Right cardiac atrium (tissue), 5 donors: ENCODE data around the gene TINCR. TPM values are rescaled to one million over a fixed set of nuclear protein-coding genes. Genes with fewer than 3 reads are reported as not detected.

Experiments used
- ATAC-seq, 2 donors: fragments of 200-7000 bp; cut with Tn5 transposase; one replicate each; pipeline versions ENCODE4 v1.8.0 to v1.9.1; 2020; ENCODE audit warnings: moderate library complexity in 2 of 2, mild to moderate bottlenecking in 1 of 2
- DNase-seq, 3 donors: peaks; one replicate each; pipeline ENCODE4 v3.0.0-alpha.2; 2020
- H3K27ac ChIP-seq: one replicate; pipeline ENCODE4 v1.5.1; 2013; ENCODE audit warnings: mild to moderate bottlenecking, low read length, control low read depth, moderate library complexity
- H3K27me3 ChIP-seq: one replicate; pipeline ENCODE4 v1.6.1; 2013; ENCODE audit not compliant: control insufficient read depth, insufficient read depth
- H3K4me1 ChIP-seq: one replicate; pipeline ENCODE4 v1.6.1; 2013; ENCODE audit warnings: low read length; ENCODE audit not compliant: control insufficient read depth, insufficient read depth
- H3K4me3 ChIP-seq: one replicate; pipeline ENCODE4 v1.5.1; 2013; ENCODE audit warnings: low read length, control low read depth
- H3K9me3 ChIP-seq: one replicate; pipeline ENCODE4 v1.6.1; 2013; ENCODE audit warnings: low read length; ENCODE audit not compliant: control insufficient read depth
- WGBS: extraction: QIAGEN DNeasy Blood & Tissue Kit; methylation state at CpG from one replicate; pipeline ENCODE4 v1.1.7; 2013; 5-methylcytosine and 5-hydroxymethylcytosine counted together
- intact Hi-C, 4 donors: fragments of 100-400 bp; cut with DNase I; formaldehyde crosslinking; loops; one replicate each; pipeline versions ENCODE4 v1.11.0 to v1.14.0; 2022 to 2023
- polyA plus RNA-seq: library from polyadenylated mRNA; stranded (reverse); fragments of 200-250 nt; gene quantifications from one replicate; pipeline ENCODE4 v1.2.3, GENCODE V29; 2013
- total RNA-seq, 4 donors: library from RNA; stranded (reverse); fragmentation: NEBNext Ultra II Directional; extraction: Animal tissue kit (Norgen Biotek cat#: 25700); gene quantifications; one replicate each; pipeline ENCODE4 v1.2.1, GENCODE V29; 2021
- donor health status: healthy with polysubstance abuse.
- donor health status: DM: no; HTN: yes; CAD: no.
- donor health status: DM: no; HTN: no; CAD: no.
- donor health status: DM: no; HTN: yes; CAD: no; lungs with severe emphysema.
- donor health status: DM: yes; HTN: yes; CAD: no.

TINCR gene
- total and polyA plus RNA-seq, 5 donors = 0.06 to 0.34 (median 0.10) TPM; not detected in 1

- 73% methylated on average over 14 of the region's 14 CpGs for WGBS
- Histone ChIP-seq H3K27ac (no peak overlapping the region), H3K4me1 (no peaks in the 10 kb centered on the region), H3K9me3 (no peaks in the 10 kb centered on the region), H3K4me3 (no peak overlapping the region), H3K27me3 (no peaks in the 10 kb centered on the region)
- intact Hi-C loops = no loop called here
- no peak for ATAC-seq
- DNase-seq = peak in 1 of 3 donors; percentile 23
Measured at GRCh38 chr19:5572556-5573286, 5.0 kb upstream of the TINCR start.

- no peaks in the 10 kb centered on the region for H3K27me3 ChIP-seq
- ATAC-seq = no peak
- no peaks in the 10 kb centered on the region for H3K9me3 ChIP-seq
- H3K4me3 ChIP-seq = no peak overlapping the region
- 97% methylated on average over 3 of the region's 3 CpGs for WGBS
- no peak for DNase-seq
- intact Hi-C loops = no loop called here
- no peak overlapping the region for H3K27ac ChIP-seq
- no peaks in the 10 kb centered on the region for H3K4me1 ChIP-seq
Measured at GRCh38 chr19:5571777-5572176, 4.0 kb upstream of the TINCR start.

GRCh38 chr19:5567970-5568407 lies 236 bp upstream of the TINCR start:
- intact Hi-C loops = no loop called here
- Histone ChIP-seq H3K27me3 (no peaks in the 10 kb centered on the region), H3K4me1 (no peaks in the 10 kb centered on the region), H3K27ac (no peak overlapping the region), H3K9me3 (no peaks in the 10 kb centered on the region), H3K4me3 (peak overlapping the region; percentile 36)
- 18% methylated on average over 40 of the region's 40 CpGs for WGBS
- peak in 1 of 2 donors; percentile 41 for ATAC-seq
- DNase-seq = peak in 1 of 3 donors; percentile 42

- WGBS = 76% methylated on average over 7 of the region's 7 CpGs
- Histone ChIP-seq H3K9me3 (no peaks in the 10 kb centered on the region), H3K4me1 (no peaks in the 10 kb centered on the region), H3K27me3 (no peaks in the 10 kb centered on the region), H3K4me3 (no peak overlapping the region), H3K27ac (no peak overlapping the region)
- DNase-seq (no peak), ATAC-seq (no peak)
- intact Hi-C loops = no loop called here
Measured at GRCh38 chr19:5564930-5565329, 2.8 kb downstream of the TINCR start.

- ATAC-seq (no peak), DNase-seq (no peak)
- Histone ChIP-seq H3K4me1 (no peaks in the 10 kb centered on the region), H3K27me3 (no peaks in the 10 kb centered on the region), H3K4me3 (no peak overlapping the region), H3K9me3 (no peaks in the 10 kb centered on the region), H3K27ac (no peak overlapping the region)
- intact Hi-C loops = no loop called here
- WGBS = 33% methylated on average over 14 of the region's 14 CpGs
Measured at GRCh38 chr19:5563935-5564612, 3.7 kb downstream of the TINCR start.

- intact Hi-C loops = no loop called here
- WGBS = 43% methylated on average over 8 of the region's 8 CpGs
Measured at GRCh38 chr19:5563008-5563431, 4.7 kb downstream of the TINCR start.

GRCh38 chr19:5562280-5562679 lies 5.5 kb downstream of the TINCR start:
- no peak for ATAC-seq

More at GRCh38 chr19:5563008-5563431, 4.7 kb downstream of the TINCR start:
- Histone ChIP-seq H3K4me1 (no peaks in the 10 kb centered on the region), H3K9me3 (no peaks in the 10 kb centered on the region), H3K27ac (no peak overlapping the region), H3K4me3 (no peak overlapping the region), H3K27me3 (no peaks in the 10 kb centered on the region)
- ATAC-seq (no peak), DNase-seq (peak in 1 of 3 donors; percentile 30)

GRCh38 chr19:5561559-5561958 lies 6.2 kb downstream of the TINCR start:
- no peaks in the 10 kb centered on the region for H3K27me3 ChIP-seq
- 74% methylated on average over 6 of the region's 6 CpGs for WGBS
- ATAC-seq = no peak
- H3K4me1 ChIP-seq = no peaks in the 10 kb centered on the region
- H3K27ac ChIP-seq = no peak overlapping the region
- no peak overlapping the region for H3K4me3 ChIP-seq
- H3K9me3 ChIP-seq = no peaks in the 10 kb centered on the region
- no peak for DNase-seq
- intact Hi-C loops = no loop called here

More at GRCh38 chr19:5562280-5562679, 5.5 kb downstream of the TINCR start:
- Histone ChIP-seq H3K4me1 (no peaks in the 10 kb centered on the region), H3K4me3 (no peak overlapping the region), H3K27me3 (no peaks in the 10 kb centered on the region), H3K27ac (no peak overlapping the region), H3K9me3 (no peaks in the 10 kb centered on the region)
- 86% methylated on average over 7 of the region's 7 CpGs for WGBS
- intact Hi-C loops = no loop called here
- peak in 1 of 3 donors; percentile 1 for DNase-seq

- 54% methylated on average over 19 of the region's 19 CpGs for WGBS
- ATAC-seq = peak in 1 of 2 donors; percentile 26
- no peak overlapping the region for H3K4me3 ChIP-seq
- H3K27me3 ChIP-seq = no peaks in the 10 kb centered on the region
- no peak overlapping the region for H3K27ac ChIP-seq
- peak in 1 of 3 donors; percentile 37 for DNase-seq
- intact Hi-C loops = no loop called here
- H3K9me3 ChIP-seq = no peaks in the 10 kb centered on the region
- H3K4me1 ChIP-seq = no peaks in the 10 kb centered on the region
Measured at GRCh38 chr19:5560156-5560555, 7.6 kb downstream of the TINCR start.

- Histone ChIP-seq H3K27me3 (no peaks in the 10 kb centered on the region), H3K4me1 (no peaks in the 10 kb centered on the region)
Measured at GRCh38 chr19:5559804-5560133, 8.0 kb downstream of the TINCR start.

GRCh38 chr19:5558101-5558621 lies 9.6 kb downstream of the TINCR start:
- Histone ChIP-seq H3K4me1 (no peaks in the 10 kb centered on the region), H3K27me3 (no peaks in the 10 kb centered on the region), H3K9me3 (no peaks in the 10 kb centered on the region), H3K4me3 (no peak overlapping the region), H3K27ac (no peak overlapping the region)
- ATAC-seq = no peak
- no peak for DNase-seq
- 79% methylated on average over 2 of the region's 2 CpGs for WGBS
- intact Hi-C loops = no loop called here

More at GRCh38 chr19:5559804-5560133, 8.0 kb downstream of the TINCR start:
- DNase-seq (no peak), ATAC-seq (no peak)
- 47% methylated on average over 3 of the region's 3 CpGs for WGBS
- H3K9me3 ChIP-seq = no peaks in the 10 kb centered on the region
- intact Hi-C loops = no loop called here
- no peak overlapping the region for H3K4me3 ChIP-seq
- no peak overlapping the region for H3K27ac ChIP-seq
